Fibroblast of lung (primary cell): ENCODE measurements around the gene CTNNB1.

Experiments used
- EZH2 ChIP-seq: IDR thresholded peaks from 2 replicates; pipeline ENCODE4 v1.5.1; 2012; ENCODE audit warnings: low read length, control low read depth, mild to moderate bottlenecking; ENCODE audit errors: missing control alignments
- TF ChIP-seq, protein P1 (sequence below), 2 donors: IDR thresholded peaks in 1 of 2; conservative IDR thresholded peaks in 1 of 2; 1 replicate in 1 of 2; 2 replicates in 1 of 2; pipeline ENCODE4 v1.5.1; 2011 to 2012; ENCODE audit warnings: low read length in 2 of 2, control low read depth in 1 of 2, inconsistent platforms in 1 of 2, low read depth in 1 of 2, mild to moderate bottlenecking in 1 of 2

DNA sequence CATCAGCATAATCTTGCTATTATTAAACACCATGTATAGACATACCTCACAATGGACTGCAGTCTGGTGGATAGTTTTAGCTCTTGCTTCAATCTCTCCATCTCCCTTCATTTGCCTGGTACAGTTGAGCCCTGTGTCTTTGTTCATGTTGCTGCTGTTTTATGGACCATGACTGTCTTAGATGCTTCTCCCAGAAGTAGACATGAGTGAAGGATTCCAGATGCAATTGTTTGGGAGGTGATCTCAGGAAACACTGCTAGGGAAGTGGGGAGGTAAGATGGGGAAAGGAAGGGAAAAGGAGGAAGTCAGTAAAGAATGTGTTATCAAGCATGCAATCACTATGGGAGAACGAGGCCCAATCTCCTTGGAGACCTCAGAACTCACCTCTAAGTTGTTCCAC is 36.3 kb upstream of the CTNNB1 start:
- TF ChIP-seq, protein P1, sequence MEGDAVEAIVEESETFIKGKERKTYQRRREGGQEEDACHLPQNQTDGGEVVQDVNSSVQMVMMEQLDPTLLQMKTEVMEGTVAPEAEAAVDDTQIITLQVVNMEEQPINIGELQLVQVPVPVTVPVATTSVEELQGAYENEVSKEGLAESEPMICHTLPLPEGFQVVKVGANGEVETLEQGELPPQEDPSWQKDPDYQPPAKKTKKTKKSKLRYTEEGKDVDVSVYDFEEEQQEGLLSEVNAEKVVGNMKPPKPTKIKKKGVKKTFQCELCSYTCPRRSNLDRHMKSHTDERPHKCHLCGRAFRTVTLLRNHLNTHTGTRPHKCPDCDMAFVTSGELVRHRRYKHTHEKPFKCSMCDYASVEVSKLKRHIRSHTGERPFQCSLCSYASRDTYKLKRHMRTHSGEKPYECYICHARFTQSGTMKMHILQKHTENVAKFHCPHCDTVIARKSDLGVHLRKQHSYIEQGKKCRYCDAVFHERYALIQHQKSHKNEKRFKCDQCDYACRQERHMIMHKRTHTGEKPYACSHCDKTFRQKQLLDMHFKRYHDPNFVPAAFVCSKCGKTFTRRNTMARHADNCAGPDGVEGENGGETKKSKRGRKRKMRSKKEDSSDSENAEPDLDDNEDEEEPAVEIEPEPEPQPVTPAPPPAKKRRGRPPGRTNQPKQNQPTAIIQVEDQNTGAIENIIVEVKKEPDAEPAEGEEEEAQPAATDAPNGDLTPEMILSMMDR (conservative IDR thresholded peaks at IDR 0.05 in 1 of 2, IDR thresholded peaks at IDR 0.05 in 1 of 2; ENCODE audit: low read depth in 1 of 2, low read length in 2 of 2), result no peak
- no peak for TF ChIP-seq EZH2
